Hepatic stellate cell (primary cell): ENCODE measurements around the gene CABLES1.

Experiments
- DNase-seq: peaks from one replicate; pipeline ENCODE4 v3.0.0; 2011; ENCODE audit warnings: low spot score

CABLES1 gene

GRCh38 chr18:23114171-23114881 lies 21.0 kb upstream of the CABLES1 start:
- no peak for DNase-seq

- peak; percentile 24 for DNase-seq
Measured at GRCh38 chr18:23114911-23115310, 20.4 kb upstream of the CABLES1 start.

GRCh38 chr18:23115683-23116096 lies 19.6 kb upstream of the CABLES1 start:
- DNase-seq: peak; percentile 73

GRCh38 chr18:23121133-23121532 lies 14.2 kb upstream of the CABLES1 start:
- no peak for DNase-seq

- no peak for DNase-seq
Measured at GRCh38 chr18:23122334-23123229, 12.7 kb upstream of the CABLES1 start.

- DNase-seq: no peak
Measured at GRCh38 chr18:23126376-23127056, 8.8 kb upstream of the CABLES1 start.

- no peak for DNase-seq
Measured at GRCh38 chr18:23127090-23127489, 8.2 kb upstream of the CABLES1 start.

GRCh38 chr18:23129355-23130002 lies 5.8 kb upstream of the CABLES1 start:
- DNase-seq: no peak

- peak; percentile 73 for DNase-seq
Measured at GRCh38 chr18:23131693-23132319, 3.5 kb upstream of the CABLES1 start.

GRCh38 chr18:23133860-23134779 lies 1.2 kb upstream of the CABLES1 start:
- DNase-seq: no peak

- DNase-seq: peak; percentile 59
Measured at GRCh38 chr18:23135550-23136325, 453 bp downstream of the CABLES1 start.

GRCh38 chr18:23136326-23137096 lies 1.2 kb downstream of the CABLES1 start:
- DNase-seq: peak; percentile 62

- DNase-seq: no peak
Measured at GRCh38 chr18:23137097-23137635, 1.9 kb downstream of the CABLES1 start.

GRCh38 chr18:23137788-23138216 lies 2.5 kb downstream of the CABLES1 start:
- DNase-seq: no peak

- no peak for DNase-seq
Measured at GRCh38 chr18:23138471-23138870, 3.2 kb downstream of the CABLES1 start.

- no peak for DNase-seq
Measured at GRCh38 chr18:23141104-23141999, 6.1 kb downstream of the CABLES1 start.

- DNase-seq: no peak
Measured at GRCh38 chr18:23142251-23142929, 7.1 kb downstream of the CABLES1 start.
